Brain microvascular endothelial cell (primary cell): Measurements from ENCODE around the gene GTF3C2.
"Not testable (repeated sequence)": the region's sequence is repeated elsewhere in the genome, so short reads cannot be mapped to it uniquely, and the experiment has no call there.

Experiments used
- DNase-seq: peaks from one replicate; pipeline ENCODE4 v3.0.0-alpha.2; 2020
- H3K27ac ChIP-seq: fragments of 250-450 bp; sonication (Bioruptor Pico); 2 replicates; pipeline ENCODE4 v1.5.1; 2020; ENCODE audit warnings: mild to moderate bottlenecking, moderate library complexity
- H3K27me3 ChIP-seq: fragments of 250-450 bp; sonication (Bioruptor Pico); replicated peaks from 2 replicates; pipeline ENCODE4 v1.5.1; 2020; ENCODE audit warnings: mild to moderate bottlenecking
- H3K36me3 ChIP-seq: fragments of 250-450 bp; sonication (Bioruptor Pico); replicated peaks from 2 replicates; pipeline ENCODE4 v1.5.1; 2020; ENCODE audit warnings: mild to moderate bottlenecking
- H3K4me3 ChIP-seq: 2 replicates; pipeline ENCODE4 v1.5.1; 2011; ENCODE audit warnings: low read depth, mild to moderate bottlenecking, control low read depth, low read length, moderate library complexity
- in situ Hi-C: cut with HindIII; loops from 2 replicates; pipeline ENCODE4 v1.10.0; 2017; ENCODE audit warnings: low sequenced_read_pairs, low pct_ligation_motif_present
- TF ChIP-seq, protein P1 (sequence below): IDR thresholded peaks from 2 replicates; pipeline ENCODE4 v1.5.1; 2011; ENCODE audit warnings: low read depth, mild to moderate bottlenecking, moderate library complexity, low read length, control low read depth, inconsistent platforms; ENCODE audit errors: missing control alignments

GTF3C2 gene

DNA sequence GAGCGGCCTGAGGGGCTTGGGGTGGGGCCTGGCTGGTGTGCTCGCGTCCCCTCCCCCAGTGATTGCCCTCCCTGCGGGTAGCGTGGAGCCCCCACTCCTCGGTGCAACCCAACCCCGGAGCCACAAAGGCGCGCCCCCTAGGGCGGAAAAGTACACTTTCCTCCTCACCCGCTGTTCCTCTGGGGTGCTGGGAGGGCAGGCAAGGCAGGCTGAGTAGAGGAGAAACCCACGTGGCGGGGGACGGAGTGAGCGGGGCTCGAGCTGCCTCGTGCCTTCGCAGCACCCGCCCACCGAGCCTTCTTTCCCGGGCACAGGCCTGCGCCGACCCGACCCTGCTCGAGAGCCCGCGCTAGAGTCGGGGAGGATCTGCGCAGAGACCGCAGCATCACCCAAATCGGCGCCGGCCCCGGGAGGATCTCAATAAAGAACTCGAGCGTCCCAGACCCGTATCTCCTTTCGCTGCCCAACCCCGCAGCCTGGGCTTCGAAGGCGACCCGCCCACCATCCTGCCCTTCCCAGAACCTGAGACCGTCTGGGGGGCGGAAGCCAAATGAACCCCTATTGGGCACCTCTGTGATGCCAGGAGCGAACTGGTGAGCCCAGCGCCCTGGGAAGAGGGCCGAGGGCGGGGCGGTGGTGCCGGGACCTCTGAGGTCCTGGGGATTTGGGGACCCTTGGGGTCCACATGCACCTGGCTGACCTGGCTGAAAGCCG is 49.8 kb downstream of the GTF3C2 start:
- Histone ChIP-seq H3K27me3 (peaks cover 37% of the 10 kb centered on the region), H3K4me3 (no peak overlapping the region)
- no peak for DNase-seq

GRCh38 chr2:27306136-27306535 is 50.4 kb downstream of the GTF3C2 start:
- TF ChIP-seq, protein P1, sequence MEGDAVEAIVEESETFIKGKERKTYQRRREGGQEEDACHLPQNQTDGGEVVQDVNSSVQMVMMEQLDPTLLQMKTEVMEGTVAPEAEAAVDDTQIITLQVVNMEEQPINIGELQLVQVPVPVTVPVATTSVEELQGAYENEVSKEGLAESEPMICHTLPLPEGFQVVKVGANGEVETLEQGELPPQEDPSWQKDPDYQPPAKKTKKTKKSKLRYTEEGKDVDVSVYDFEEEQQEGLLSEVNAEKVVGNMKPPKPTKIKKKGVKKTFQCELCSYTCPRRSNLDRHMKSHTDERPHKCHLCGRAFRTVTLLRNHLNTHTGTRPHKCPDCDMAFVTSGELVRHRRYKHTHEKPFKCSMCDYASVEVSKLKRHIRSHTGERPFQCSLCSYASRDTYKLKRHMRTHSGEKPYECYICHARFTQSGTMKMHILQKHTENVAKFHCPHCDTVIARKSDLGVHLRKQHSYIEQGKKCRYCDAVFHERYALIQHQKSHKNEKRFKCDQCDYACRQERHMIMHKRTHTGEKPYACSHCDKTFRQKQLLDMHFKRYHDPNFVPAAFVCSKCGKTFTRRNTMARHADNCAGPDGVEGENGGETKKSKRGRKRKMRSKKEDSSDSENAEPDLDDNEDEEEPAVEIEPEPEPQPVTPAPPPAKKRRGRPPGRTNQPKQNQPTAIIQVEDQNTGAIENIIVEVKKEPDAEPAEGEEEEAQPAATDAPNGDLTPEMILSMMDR, result no peak
- in situ Hi-C loops, result no loop called here
- H3K27ac ChIP-seq, result no peak overlapping the region
- DNase-seq, result no peak
- peaks cover 37% of the 10 kb centered on the region for H3K27me3 ChIP-seq
- peaks cover 3% of the 10 kb centered on the region for H3K36me3 ChIP-seq
- no peak overlapping the region for H3K4me3 ChIP-seq

More for the DNA sequence above, 49.8 kb downstream of the GTF3C2 start:
- TF ChIP-seq, protein P1, result no peak
- in situ Hi-C loops, result no loop called here
- Histone ChIP-seq H3K27ac (no peak overlapping the region), H3K36me3 (peaks cover 3% of the 10 kb centered on the region)

GRCh38 chr2:27305516-27305915 is 51.0 kb downstream of the GTF3C2 start:
- TF ChIP-seq, protein P1, result no peak
- in situ Hi-C loops, result no loop called here
- H3K36me3 ChIP-seq, result peaks cover 3% of the 10 kb centered on the region
- H3K27ac ChIP-seq, result no peak overlapping the region
- no peak overlapping the region for H3K4me3 ChIP-seq
- H3K27me3 ChIP-seq, result peaks cover 37% of the 10 kb centered on the region
- no peak for DNase-seq

- no peak overlapping the region for H3K4me3 ChIP-seq
- H3K27me3 ChIP-seq, result peaks cover 37% of the 10 kb centered on the region
- TF ChIP-seq, protein P1, result no peak
- no peak overlapping the region for H3K27ac ChIP-seq
- in situ Hi-C loops, result no loop called here
- H3K36me3 ChIP-seq, result peaks cover 3% of the 10 kb centered on the region
- DNase-seq, result no peak
Observed at GRCh38 chr2:27304488-27305240, 51.9 kb downstream of the GTF3C2 start.

DNA sequence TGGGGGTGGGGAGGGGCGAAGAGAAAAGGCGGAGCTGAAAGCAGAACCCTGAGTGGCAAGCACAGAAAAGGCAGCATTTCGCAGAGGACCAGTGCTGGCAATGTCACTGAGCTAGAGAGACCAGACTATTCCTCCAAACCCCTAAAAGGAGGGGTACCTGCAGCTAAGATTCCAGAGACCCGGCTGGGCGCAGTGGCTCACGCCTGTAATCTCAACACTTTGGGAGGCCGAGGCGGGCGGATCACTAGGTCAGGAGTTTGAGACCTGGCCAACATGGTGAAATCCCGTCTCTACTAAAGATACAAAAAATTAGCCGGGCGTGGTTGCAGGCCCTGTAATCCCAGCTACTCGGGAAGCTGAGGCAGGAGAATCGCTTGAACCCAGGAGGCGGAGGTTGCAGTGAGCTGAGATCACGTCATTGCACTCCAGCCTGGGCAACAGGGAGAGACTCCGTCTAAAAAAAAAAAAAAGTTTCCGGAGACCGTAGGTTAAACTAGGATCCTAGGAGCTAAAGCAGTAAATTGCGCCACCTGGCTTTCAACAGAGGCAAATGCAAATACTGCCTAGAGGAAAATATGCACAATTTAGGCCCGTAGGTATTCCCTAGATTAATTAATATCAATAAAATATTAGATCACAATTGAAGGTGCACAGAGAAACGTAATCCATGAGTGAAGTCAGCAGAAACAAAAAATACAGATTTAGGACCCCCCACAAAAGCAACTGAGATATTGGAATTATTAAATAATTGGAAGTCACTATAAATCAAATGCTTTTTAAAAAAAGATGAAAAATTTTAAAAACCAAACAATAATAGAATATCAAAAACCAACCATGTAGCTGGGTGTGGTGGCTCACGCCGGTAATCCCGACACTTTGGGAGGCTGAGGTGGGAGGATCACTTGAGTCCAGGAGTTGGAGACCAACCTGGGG is 53.2 kb downstream of the GTF3C2 start:
- peak; percentile 47 for DNase-seq
- TF ChIP-seq, protein P1, result peak; percentile 81
- H3K27ac ChIP-seq, result no peak overlapping the region
- H3K4me3 ChIP-seq, result no peak overlapping the region
- in situ Hi-C loops, result no loop called here
- no peaks in the 10 kb centered on the region for H3K36me3 ChIP-seq
- peaks cover 37% of the 10 kb centered on the region for H3K27me3 ChIP-seq

- H3K27ac ChIP-seq, in situ Hi-C loops, H3K36me3 ChIP-seq, DNase-seq, H3K4me3 ChIP-seq: not testable (repeated sequence)
- H3K27me3 ChIP-seq, result peaks cover 13% of the 10 kb centered on the region
Observed at GRCh38 chr2:27300606-27301005, 56.0 kb downstream of the GTF3C2 start.
